HG03439 (cell line): ENCODE measurements around the gene SLC9A9.

Source experiments
- ATAC-seq: cut with Tn5 transposase; IDR thresholded peaks from one replicate; pipeline ENCODE4 v1.9.1; 2021; ENCODE audit warnings: mild to moderate bottlenecking, moderate library complexity; ENCODE audit not compliant: unreplicated experiment

SLC9A9 gene

DNA sequence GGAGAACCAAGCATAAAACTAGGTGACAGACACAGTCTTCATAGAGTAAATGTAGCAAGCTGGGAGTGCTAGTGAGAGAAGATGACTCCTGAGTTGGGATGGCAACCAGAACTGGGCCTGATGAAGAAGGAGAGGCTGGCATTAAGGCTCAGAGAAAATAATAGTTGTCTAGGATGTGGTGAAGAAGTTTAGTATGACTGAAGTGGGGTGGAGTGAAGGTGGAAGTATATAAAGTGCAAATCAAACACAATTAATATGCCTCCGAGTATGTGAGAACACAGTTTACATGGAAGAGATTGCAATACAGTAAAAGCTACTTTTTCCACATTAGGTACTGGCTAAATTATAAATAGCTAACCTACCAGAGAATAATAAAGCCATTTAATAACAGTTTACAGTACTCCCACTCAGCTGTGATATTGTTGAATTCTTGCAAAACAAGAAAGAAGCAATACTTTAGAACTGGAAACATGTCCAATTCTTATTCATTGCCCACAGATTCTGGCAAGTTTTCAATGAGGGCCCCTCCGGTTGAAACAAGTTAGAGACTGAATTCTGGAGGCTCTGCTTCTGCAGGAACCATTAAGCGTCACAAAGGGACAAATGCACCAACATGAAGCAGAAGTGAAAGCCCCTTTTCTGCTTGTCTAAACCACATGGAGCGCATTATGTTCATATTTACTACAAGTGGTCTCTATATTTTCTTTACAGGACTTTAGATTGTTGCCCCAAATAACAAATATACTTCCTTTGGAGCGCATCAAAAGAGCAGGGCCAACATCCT is 243.7 kb downstream of the SLC9A9 start:
- peak; percentile 73 for ATAC-seq

DNA sequence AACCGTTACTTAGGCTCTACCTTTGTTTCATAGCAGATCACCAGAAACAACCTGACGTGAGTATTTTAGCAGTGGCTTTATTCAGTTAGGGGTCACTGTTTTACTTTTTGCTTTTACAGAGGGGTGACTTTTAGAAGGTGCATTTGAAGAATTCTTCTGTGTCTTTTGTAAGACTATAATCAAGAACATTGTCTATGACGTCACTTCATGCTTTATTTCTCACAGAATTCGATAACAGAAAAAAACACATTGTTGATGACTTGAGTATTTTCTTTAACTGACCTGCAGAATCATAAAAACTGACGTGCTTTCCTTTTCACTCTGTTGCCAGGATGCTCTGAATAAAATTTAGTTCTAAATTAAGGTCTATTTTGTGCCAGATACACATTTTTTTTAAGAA is 244.5 kb downstream of the SLC9A9 start:
- no peak for ATAC-seq

DNA sequence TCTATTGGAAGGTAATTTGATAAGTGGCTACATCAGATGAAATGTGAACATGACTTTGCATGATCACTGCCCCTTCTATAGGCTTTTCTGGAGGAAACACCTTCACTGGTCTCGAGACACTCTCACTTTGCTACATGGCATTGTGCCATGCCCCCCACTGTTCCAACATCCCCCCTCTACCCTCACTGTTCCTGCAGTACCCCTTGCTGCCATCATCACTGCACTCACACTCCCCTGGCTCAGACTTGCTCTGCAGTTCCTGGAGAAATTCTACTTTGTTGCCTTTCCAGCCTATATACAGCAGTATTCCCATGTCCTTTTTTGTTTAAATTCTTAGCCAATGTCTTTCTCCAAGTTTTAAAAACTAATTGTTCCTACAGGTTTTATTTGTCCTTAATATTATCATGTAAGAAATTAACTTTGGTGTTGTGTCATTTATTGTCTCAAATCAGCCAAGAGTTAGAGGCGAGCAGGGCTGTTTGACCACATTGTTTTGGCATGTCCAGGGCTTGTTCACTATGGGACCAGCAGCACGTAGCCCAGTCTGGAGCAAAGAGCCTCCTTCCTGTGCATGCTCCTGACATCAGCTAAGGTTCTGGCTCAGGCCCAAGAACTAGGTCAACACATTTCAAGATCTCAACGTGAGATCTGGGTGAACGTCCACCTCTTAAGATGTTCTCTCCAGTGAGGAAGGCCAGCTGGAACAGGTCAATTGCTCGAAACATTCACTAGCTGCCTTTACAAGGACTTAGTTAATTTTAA is 246.4 kb downstream of the SLC9A9 start:
- ATAC-seq = no peak

DNA sequence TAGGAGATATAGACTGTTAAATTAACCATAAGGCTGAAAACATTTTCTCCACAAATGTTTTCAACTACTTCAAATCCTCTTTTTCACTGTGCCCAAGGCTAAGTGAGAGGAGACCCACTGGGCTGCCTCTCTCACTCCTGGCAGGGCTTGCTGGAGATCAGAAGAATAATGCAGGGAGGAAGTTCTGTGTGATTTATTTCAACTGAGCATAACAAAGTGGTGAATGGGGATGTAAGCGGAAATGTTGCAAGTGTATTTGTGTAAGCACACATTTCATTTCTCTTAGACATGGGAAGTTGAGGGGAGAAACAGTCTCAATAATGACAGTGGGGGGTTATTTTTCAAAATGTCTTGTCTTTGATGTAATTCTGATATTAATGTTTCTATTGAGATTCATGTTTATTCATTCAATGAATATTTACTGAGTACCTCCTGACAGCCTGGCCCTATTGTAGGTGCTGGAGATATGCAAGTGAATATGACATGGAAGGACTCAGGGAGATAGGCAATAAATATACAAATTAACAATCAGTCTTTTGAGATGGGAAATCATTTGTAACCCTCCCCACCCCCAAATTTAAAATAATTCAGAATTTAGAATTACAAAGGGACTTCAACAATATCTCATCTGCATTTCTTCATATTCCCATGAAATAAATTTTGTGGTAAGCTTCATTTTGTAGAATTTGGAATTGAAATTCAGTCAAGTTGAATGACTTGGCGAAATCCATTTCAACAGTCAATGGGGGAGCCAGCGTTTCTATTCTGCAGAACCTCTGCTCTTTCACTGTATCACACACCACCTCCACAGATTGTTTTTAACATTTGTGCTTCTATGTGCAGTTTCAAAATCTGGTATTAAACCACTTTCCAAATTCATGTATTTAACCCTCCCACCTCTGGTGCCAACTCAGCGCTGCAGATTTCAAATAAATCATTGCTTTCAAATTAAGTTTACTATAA is 247.2 kb downstream of the SLC9A9 start:
- ATAC-seq = no peak

- no peak for ATAC-seq
These were observed 250.3 kb downstream of the SLC9A9 start for GRCh38 chr3:143597774-143598652.

GRCh38 chr3:143596957-143597642 is 251.2 kb downstream of the SLC9A9 start:
- ATAC-seq = no peak

GRCh38 chr3:143595456-143596077 is 252.7 kb downstream of the SLC9A9 start:
- peak; percentile 93 for ATAC-seq

DNA sequence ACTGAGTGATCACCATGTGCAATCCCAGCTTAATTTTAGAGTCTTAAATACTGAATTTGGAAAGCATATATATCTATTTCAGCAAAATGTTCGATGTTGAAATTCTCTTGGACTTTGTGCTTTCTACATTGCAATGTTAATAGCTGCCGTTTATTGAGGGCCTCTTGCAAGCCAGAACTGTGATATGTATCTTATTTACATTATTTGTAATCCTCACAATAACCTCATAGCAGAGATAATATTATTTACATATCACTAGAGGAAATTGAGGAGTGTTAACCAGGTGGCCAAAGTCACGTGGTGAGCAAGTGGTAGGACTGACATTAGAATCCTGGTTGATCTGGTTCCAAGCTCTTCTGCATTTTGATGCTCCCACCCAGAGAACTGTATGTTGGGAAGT is 254.1 kb downstream of the SLC9A9 start:
- ATAC-seq = no peak

DNA sequence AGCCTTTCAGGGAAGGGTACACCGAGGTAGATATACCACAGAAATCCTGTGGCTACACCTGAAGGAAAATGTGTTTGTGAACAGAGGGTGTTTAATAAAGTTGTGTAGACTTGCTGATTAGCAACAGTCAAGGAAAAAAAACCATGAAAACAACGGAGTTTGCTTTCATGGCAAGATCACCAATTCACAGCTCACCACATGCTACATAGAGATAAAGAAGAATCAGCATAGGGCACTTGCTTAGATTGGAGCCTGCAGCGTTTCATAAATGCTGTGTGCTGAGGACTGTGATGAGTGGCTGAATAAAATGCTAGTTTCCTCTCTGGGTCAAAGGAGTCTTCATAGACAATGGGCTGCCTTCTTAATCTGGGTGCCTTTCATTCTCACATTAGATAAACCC is 257.6 kb downstream of the SLC9A9 start:
- no peak for ATAC-seq

- ATAC-seq = no peak
These were observed 261.7 kb downstream of the SLC9A9 start for GRCh38 chr3:143586576-143586975.

DNA sequence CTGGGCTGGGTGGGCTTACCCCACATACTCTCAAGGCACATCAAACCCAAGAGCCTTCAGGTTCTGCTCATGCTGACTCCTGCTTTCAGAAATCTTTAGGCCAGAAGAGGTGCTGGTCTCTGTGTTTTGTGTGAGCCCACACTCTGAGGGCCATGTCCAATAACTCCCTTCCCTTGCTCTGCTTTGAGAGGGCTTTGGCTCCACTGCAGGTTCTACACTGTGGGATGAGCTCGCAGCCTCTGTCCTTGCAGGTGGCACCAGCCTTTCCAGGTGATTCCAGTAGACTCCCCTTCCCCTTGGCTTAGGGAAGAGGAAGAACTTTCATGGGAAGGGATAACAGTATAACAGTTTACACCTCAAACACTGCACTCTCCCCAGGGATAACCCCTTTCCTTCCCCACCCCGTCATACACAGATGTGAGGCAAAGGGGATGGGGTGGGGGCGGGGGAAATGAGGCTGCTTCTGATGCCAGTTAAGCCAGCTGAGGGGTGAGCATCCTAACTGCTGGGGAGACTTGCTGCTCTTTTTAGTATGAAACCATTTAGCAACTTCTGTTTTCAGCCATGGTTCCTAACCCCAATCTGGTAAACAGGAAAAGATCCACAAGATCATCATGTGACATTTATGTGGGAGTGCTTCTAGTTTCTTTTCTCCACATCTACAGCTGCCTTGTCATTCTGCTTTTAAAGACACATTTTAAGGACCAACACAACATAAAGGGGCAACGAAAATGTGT is 262.4 kb downstream of the SLC9A9 start:
- ATAC-seq = no peak

DNA sequence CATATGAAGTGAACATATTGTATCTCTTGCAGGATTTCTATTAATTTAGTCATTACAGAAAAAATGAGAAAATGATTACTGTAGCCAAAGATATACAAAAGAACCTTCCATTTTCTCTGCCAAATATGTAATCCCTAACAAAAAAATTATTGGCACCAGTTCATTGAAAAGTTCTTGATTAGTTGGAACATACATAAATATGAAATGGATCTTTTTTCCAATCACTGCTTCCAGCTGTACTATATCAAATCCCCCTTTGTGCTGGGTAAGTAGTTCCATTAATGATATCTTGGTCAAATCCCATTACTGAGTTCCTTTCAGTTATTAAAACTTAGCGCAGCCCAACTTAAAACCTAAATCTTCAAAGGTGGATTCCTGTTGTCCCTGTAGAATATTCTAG is 263.8 kb downstream of the SLC9A9 start:
- no peak for ATAC-seq

GRCh38 chr3:143581972-143582722 is 266.1 kb downstream of the SLC9A9 start:
- peak; percentile 54 for ATAC-seq

GRCh38 chr3:143578810-143579435 is 269.3 kb downstream of the SLC9A9 start:
- ATAC-seq = no peak

DNA sequence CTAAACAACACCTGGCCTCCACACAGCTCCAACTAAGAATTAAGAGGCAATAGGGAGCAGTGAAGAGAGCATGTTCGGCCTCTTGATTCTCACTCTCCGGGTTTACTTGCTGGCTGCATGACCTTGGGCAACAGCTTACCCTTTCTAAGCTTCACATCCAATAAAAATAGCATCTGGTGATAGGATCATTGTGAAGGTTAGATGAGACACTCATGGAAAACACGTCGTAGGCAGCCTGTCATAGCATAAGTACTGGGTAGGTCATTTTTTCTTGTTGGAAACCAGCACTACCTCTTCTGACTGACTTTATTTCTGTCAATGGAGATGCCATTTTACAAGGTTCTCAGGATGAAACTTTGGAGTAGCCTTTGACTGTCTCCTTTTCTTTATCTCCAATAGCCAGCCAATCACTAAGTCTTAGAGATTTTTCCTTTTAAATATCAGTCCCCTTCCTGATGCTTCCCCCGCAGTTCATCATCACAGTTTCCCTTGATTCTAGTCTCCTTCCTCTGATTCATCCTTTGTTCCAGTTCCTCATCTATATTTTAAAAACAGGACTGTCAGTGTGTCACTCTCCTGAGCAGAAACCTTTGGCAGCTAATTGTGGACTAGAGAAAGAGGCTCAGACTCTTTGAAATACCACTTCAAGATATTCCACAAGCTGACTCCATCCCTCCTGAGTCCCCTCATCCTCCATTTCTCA is 271.5 kb downstream of the SLC9A9 start:
- no peak for ATAC-seq

DNA sequence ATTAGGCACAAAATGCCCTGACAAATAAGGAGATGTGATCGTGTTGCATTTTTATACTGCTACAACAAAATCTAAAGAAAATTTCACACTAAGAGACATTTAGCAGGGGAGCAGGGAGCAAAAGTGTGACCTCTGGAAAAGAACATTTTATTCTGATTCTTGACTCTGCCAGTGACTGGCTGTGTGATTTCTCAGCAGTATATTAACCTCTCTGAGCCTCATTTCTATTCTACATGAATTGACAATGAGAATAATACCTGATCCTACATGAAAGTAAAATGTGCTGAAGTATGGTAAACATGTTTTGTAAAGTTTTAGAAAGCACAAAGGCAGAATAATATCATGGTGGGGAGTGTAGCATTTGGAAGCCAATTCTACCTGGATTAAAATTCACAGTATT is 273.3 kb downstream of the SLC9A9 start:
- ATAC-seq = no peak
